ENCODE data around the gene CSTF1.
A peak's percentile ranks its signal among the peaks of the same experiment; 100 is the strongest.

The CSTF1 gene

GRCh38 chr20:56433880-56434255, 41.4 kb downstream of the CSTF1 start:
- TF ChIP-seq CTCF (IDR thresholded peaks at IDR 0.05) = no peak
- Histone ChIP-seq H3K9me3 (no peaks in the 10 kb centered on the region), H3K36me3 (no peaks in the 10 kb centered on the region), H3K27ac (no peak overlapping the region), H3K4me1 (no peaks in the 10 kb centered on the region), H3K27me3 (no peaks in the 10 kb centered on the region), H3K4me3 (no peak overlapping the region)
- DNase-seq = peak in 1 of 2 donors; percentile 12
- intact Hi-C loops (cut with DNase I; ENCODE audit: low total_unique reads) = no loop called here

- no peak overlapping the region for H3K27ac ChIP-seq
- H3K4me3 ChIP-seq = no peak overlapping the region
- no peaks in the 10 kb centered on the region for H3K9me3 ChIP-seq
Observed at GRCh38 chr20:56437196-56437960, 44.9 kb downstream of the CSTF1 start.

DNA sequence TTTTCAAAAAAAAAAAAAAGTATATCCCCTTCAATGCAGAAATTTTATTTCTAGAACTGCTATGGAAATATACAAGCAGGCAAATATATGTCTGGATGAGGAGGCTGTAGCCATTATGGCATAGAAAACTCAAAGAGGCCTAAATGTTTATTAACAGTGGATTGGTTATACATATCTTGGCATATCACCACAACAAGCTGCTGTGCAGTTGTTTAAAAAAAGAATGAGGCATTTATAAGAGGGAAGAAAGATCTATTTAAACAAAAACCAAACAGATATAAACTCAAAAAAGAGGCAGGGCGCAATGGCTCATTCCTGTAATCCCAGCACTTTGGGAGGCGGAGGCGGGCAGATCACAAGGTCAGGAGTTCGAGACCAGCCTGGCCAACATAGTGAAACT, 45.8 kb downstream of the CSTF1 start:
- Histone ChIP-seq H3K27me3 (no peaks in the 10 kb centered on the region), H3K9me3 (no peaks in the 10 kb centered on the region), H3K4me1 (no peaks in the 10 kb centered on the region), H3K36me3 (no peaks in the 10 kb centered on the region), H3K4me3 (no peak overlapping the region), H3K27ac (no peak overlapping the region)
- no peak for TF ChIP-seq CTCF (IDR thresholded peaks at IDR 0.05)
- intact Hi-C loops (cut with DNase I; ENCODE audit: low total_unique reads) = no loop called here
- DNase-seq = no peak

More at GRCh38 chr20:56437196-56437960, 44.9 kb downstream of the CSTF1 start:
- Histone ChIP-seq H3K4me1 (no peaks in the 10 kb centered on the region), H3K27me3 (no peaks in the 10 kb centered on the region), H3K36me3 (no peaks in the 10 kb centered on the region)
- peak in 1 of 2 donors; percentile 38 for DNase-seq
- intact Hi-C loops (cut with DNase I; ENCODE audit: low total_unique reads) = no loop called here
- TF ChIP-seq CTCF (IDR thresholded peaks at IDR 0.05) = no peak

DNA sequence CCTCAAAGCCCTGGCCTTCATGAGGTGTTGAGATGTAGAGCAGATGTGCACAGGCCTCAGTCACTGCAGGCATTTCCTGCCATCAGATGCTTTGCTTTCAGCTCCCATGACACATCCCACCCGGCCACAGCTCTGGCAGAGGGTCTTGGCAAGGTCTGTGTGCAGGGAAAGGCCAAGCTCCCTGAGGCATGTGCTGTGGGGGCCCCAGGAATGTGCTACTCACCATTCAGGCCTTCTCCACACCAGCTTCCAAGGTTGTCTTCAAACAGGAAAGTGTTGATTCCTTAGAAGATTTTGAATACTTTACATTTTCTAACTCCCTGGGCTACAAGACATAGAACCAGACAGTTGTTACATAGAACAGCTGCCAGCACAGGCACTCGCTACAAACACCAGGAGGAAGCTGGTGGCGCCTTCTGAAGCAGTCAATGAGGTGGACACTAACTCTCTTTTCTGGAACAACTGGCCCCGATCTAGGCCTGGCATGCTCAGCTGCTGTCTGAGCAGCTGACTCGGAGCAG, 47.4 kb downstream of the CSTF1 start:
- TF ChIP-seq CTCF (IDR thresholded peaks at IDR 0.05) = no peak
- Histone ChIP-seq H3K27ac (no peak overlapping the region), H3K36me3 (no peaks in the 10 kb centered on the region), H3K27me3 (no peaks in the 10 kb centered on the region), H3K4me1 (no peaks in the 10 kb centered on the region), H3K4me3 (no peak overlapping the region), H3K9me3 (no peaks in the 10 kb centered on the region)
- DNase-seq = peak in 1 of 2 donors; percentile 28
- intact Hi-C loops (cut with DNase I; ENCODE audit: low total_unique reads) = no loop called here

DNA sequence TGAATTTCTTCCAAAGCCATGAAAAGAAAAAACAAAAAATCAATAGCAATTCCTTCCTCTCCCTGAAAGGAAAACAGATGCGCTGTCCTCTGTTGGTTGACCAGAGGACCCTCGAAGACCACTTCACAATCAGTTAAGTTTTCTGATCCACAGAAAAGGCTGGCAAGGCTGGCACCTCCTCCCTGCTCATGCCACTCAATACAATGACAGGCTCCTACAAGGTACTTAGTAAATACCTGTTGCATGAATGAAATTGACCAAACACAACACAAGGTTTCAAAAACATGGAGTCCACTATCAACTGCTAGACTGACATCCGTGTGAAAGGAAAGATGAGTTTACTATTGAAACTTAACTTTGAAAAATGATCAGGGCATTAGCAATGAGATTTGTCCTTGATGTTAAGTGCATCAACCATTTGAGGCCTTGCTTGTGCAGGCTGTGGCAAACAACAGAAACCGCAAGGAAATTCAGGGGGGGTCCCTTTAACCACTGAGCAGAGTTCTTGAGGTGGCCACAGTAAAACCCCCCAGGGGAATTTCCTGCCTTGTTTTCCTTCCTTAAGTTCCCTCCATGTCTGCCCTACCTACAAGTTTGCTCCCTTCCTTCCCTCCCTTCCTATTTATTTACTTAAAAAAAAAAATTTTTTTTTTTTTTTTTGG, 48.0 kb downstream of the CSTF1 start:
- peak in 1 of 2 donors; percentile 21 for DNase-seq
- H3K4me1 ChIP-seq = no peaks in the 10 kb centered on the region
- H3K36me3 ChIP-seq = no peaks in the 10 kb centered on the region
- intact Hi-C loops (cut with DNase I; ENCODE audit: low total_unique reads) = no loop called here
- H3K9me3 ChIP-seq = no peaks in the 10 kb centered on the region
- H3K4me3 ChIP-seq = no peak overlapping the region
- peaks cover 0 to under 1% of the 10 kb centered on the region in 2 donors for H3K27me3 ChIP-seq
- TF ChIP-seq CTCF (IDR thresholded peaks at IDR 0.05) = no peak
- no peak overlapping the region for H3K27ac ChIP-seq
